Glomerular visceral epithelial cell (primary cell): ENCODE measurements around the gene DSCAM.

Source experiments
- DNase-seq: peaks from one replicate; pipeline ENCODE4 v3.0.0-alpha.2; 2016; ENCODE audit errors: extremely low spot score

Gene DSCAM

GRCh38 chr21:40553781-40554180 is 293.2 kb downstream of the DSCAM start:
- no peak for DNase-seq

GRCh38 chr21:40547906-40548513 is 298.9 kb downstream of the DSCAM start:
- no peak for DNase-seq

- DNase-seq, result no peak
These were observed 300.3 kb downstream of the DSCAM start for GRCh38 chr21:40546647-40547046.

GRCh38 chr21:40540216-40540615 is 306.7 kb downstream of the DSCAM start:
- no peak for DNase-seq

- no peak for DNase-seq
These were observed 312.1 kb downstream of the DSCAM start for GRCh38 chr21:40534886-40535285.

GRCh38 chr21:40531431-40532110 is 315.4 kb downstream of the DSCAM start:
- no peak for DNase-seq

GRCh38 chr21:40531016-40531415 is 315.9 kb downstream of the DSCAM start:
- DNase-seq, result no peak

- DNase-seq, result no peak
These were observed 329.3 kb downstream of the DSCAM start for GRCh38 chr21:40517646-40518045.

GRCh38 chr21:40516335-40516734 is 330.6 kb downstream of the DSCAM start:
- DNase-seq, result no peak

- DNase-seq, result no peak
These were observed 334.4 kb downstream of the DSCAM start for GRCh38 chr21:40512590-40512989.

- DNase-seq, result no peak
These were observed 339.0 kb downstream of the DSCAM start for GRCh38 chr21:40507978-40508377.

GRCh38 chr21:40505681-40506080 is 341.3 kb downstream of the DSCAM start:
- DNase-seq, result no peak

- DNase-seq, result no peak
These were observed 341.7 kb downstream of the DSCAM start for GRCh38 chr21:40505244-40505643.

GRCh38 chr21:40504825-40505224 is 342.1 kb downstream of the DSCAM start:
- DNase-seq, result no peak

GRCh38 chr21:40496116-40496515 is 350.8 kb downstream of the DSCAM start:
- no peak for DNase-seq

GRCh38 chr21:40490408-40490807 is 356.6 kb downstream of the DSCAM start:
- no peak for DNase-seq

- no peak for DNase-seq
These were observed 358.0 kb downstream of the DSCAM start for GRCh38 chr21:40489001-40489400.

- no peak for DNase-seq
These were observed 365.2 kb downstream of the DSCAM start for GRCh38 chr21:40481764-40482163.

- no peak for DNase-seq
These were observed 372.4 kb downstream of the DSCAM start for GRCh38 chr21:40474513-40474912.

GRCh38 chr21:40472013-40472412 is 374.9 kb downstream of the DSCAM start:
- no peak for DNase-seq

GRCh38 chr21:40471103-40471502 is 375.9 kb downstream of the DSCAM start:
- DNase-seq, result no peak

- DNase-seq, result no peak
These were observed 380.0 kb downstream of the DSCAM start for GRCh38 chr21:40466893-40467483.

- no peak for DNase-seq
These were observed 381.6 kb downstream of the DSCAM start for GRCh38 chr21:40465382-40465781.
